HUDEP-2 (cell line): Measurements from ENCODE around the gene KLK13.

ENCODE experiments used
- DNase-seq, 76 experiments: peaks; one replicate each; lab custom pipeline; 2025; ENCODE audit not compliant: unreplicated experiment in 76 of 76; lab: John Stamatoyannopoulos, UW

The KLK13 gene

GRCh38 chr19:51065221-51065960, 499 bp upstream of the KLK13 start:
- no peak for DNase-seq

DNA sequence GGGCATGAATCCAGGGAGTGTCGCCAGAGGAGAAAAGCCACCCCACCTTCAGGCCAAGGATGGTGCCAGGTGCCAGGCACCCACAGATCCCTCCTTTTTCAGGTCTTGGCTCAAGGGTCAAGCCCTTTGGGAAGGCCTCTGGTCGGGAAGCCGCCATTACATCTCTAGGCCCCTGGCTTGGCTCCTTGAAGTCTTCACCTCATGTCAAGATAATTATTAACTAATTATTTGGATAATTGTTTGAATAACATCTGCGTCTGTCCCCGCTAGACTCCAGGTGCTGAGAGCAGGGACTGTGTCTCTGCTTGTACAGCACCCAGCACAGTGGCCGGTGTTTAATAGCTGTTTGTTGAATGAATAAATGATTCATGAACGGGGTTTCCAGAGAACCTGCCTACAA, 1.2 kb downstream of the KLK13 start:
- no peak for DNase-seq

DNA sequence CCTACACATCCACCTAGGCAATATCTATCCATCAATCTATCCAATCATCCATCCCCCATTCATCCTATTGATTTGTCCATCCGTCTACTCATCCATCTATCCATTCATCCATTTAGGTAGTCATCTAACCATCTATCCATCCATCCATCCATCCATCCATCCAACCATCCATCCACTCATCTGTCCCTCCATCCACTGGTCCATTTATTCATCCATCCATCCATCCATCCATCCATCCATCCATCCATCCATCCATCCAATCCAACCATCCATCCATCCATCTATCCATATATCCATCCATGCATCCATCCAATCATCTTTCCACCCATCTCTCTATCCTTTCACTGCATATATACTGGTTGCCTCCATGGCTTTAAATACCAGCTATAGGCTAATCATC, 3.9 kb downstream of the KLK13 start:
- no peak for DNase-seq

- no peak for DNase-seq
These were observed 4.6 kb downstream of the KLK13 start for GRCh38 chr19:51060336-51060735.

DNA sequence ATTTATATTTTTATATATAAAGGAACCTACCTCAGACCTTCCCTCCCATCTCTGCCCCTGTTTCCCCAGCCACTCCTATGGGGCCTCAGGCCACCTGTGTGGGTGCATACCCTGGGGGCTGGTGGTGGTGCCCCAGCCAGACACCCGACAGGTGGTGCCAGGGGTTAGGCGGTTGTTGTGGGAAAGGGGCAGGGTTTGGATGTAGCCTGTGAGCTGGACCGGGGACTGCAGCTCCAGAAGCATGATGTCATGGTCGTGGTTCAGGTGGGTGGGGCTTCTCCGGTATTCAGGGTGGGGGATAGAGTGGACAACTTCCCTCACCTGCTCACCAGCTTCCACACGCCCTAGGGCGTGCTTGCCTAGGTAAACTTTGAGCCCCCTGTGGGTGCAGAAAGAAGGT, 5.2 kb downstream of the KLK13 start:
- no peak for DNase-seq

GRCh38 chr19:51055866-51056265, 9.0 kb downstream of the KLK13 start:
- DNase-seq: no peak

DNA sequence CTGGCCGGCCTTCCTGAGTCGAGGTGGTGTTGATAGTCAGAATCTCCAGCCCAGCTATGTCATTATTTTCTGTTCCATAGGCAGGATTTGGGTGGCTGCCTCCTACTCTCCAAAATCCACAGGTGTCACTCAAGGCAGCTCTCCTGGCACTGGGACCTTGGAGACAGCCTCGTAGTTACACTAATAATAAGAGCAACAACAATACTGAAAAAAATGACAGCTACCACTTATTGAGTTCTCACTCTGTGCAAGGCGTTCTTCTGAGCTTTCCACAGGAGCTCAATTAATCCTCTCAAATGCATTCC, 17.9 kb downstream of the KLK13 start:
- no peak for DNase-seq

DNA sequence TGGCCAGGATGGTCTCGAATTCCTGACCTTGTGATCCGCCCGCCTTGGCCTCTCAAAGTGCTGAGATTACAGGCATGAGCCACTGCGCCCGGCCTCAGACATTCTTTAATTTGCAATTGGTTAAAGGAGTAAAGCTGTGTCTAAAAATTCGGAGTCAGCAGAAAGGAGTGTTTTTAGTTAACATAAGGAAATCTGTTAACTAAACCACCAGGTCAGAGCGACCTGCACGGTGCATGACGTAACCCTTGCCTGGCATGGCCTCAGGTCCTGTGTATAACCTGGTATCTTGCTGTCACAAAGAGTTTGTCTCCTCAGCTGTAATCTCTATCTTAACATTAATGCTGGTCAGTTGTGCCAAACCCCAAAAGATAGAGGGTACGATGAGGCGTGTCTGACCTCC, 20.6 kb downstream of the KLK13 start:
- no peak for DNase-seq

DNA sequence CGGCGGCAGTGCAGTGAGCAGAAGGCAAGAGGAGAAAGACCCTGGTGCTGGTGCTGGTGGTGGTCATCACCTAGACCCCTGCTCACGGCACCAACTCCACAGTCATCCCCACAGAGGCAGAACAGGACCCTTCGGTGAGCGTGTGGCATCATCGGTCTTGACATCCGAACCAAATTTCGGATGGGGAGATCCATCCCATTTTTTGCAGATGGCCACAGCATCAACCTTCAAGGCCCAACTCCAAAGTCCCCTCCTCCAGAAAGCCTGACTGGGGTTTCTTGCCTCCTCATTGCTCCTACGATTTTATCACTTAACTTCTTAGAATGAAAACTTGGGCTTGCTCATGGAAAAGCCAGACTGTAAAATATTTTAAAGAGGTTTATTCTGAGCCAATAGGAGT, 21.4 kb downstream of the KLK13 start:
- no peak for DNase-seq

DNA sequence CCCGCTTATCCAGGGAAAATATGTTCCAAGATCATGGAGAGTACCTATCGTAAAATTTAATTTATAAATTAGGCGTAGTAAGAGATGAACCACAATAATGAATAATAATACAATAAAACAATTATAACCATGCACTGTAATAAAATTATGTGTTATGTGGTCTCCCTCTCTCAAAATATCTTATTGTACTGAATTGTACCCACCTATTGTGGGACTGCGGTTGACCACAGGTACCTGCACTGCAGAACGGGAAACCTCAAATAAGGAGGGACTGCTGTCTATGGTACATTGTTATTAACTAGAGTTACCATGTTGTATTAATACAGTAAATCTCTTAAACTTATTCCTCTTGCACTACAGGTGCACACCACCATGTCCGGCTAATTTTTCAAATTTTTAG, 24.7 kb downstream of the KLK13 start:
- no peak for DNase-seq

GRCh38 chr19:51036519-51036918, 28.4 kb downstream of the KLK13 start:
- DNase-seq: no peak

GRCh38 chr19:51034704-51035103, 30.2 kb downstream of the KLK13 start, which contains the start of gene KLK12:
Gene KLK12, minus strand, starts transcription at chr19:51035002. Its CDS starts 381 bp downstream, at chr19:51034621.
- no peak for DNase-seq

GRCh38 chr19:51031880-51032225, 33.0 kb downstream of the KLK13 start:
- no peak for DNase-seq

DNA sequence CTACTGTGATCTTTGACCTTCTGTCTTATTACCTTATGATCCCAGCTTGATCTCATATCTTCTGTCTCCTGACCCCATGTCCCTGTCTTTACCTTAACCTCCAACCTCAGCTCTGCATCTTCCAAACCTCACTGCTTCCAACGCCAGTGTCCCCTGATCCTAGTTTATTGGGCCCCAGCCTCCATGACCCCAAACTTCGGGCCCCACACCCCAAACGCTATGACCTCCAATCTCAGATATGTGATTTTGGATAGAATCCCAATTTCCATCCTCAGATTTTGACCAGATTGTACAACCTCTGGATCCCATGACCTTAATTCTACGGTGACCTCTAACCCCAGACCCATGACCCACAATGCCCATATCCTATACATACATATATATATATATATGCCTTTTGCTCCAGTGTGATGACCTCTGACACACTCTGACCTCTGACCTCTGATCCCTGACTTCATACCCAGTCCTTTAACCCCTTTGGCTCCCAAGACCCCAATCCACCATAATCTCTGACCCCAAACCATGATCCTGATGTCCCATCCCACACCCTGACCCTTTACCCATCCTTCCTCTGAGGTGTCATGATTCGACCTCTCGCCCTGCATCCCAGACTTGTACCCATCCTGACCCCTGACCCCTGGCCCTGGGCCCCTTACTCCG, 33.5 kb downstream of the KLK13 start:
- DNase-seq: no peak

DNA sequence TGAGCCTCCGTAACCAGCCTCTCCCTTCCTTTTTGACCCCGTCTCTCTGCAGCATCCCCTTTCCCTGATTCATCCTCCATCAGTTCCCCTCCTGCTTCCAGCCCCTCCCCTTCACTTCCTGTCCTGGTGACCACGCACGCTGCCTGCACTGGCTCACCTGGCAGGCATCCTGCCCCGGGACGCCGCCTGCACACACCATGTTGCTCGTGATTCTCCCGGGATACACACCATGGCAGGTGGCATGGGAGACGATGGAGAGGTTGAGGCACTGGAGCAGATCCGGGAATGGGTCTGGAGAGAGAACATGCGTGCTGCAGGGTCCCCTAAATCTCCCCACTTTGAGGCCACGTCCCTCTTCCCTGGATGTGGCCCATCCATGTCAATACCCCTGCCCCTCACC, 34.3 kb downstream of the KLK13 start:
- DNase-seq: no peak

DNA sequence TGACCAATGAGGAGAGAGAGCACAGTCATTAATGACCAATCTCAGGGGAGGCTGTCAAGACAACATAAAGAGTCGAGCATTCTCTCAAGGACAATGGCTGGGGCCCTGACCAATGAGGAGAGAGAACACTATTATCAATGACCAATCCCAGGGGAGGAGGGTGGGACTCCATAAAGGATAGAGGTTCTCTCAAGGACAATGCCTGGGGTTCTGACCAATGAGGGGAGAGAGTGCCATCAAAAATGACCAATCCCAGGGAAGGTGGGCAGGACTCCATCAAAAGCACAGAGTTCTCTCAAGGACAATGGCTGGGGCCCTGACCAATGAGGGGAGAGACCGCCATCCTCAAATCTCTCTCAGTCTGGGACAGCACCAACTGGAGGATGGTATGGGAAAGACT, 35.2 kb downstream of the KLK13 start:
- DNase-seq: no peak

DNA sequence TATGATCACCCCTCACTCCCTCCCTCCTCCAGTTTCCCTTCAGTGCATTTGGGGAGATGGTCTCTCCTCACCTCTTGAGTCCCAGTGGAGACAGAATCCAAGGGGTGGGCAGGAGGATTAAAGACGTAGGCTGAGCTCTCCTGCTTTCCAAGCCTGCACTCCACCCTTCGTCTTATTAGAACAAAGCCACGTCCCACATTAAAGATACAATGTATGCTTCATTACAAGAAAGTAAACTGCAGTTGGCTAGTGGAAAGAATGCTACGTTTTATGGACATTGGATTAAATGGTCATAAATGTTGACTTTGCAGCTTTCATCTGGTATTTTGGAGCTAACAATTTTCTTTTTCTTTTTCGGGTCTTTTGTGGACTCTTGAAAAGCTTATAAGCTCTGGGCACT, 37.0 kb downstream of the KLK13 start:
- no peak for DNase-seq

- no peak for DNase-seq
These were observed 37.6 kb downstream of the KLK13 start for GRCh38 chr19:51027126-51027806.

DNA sequence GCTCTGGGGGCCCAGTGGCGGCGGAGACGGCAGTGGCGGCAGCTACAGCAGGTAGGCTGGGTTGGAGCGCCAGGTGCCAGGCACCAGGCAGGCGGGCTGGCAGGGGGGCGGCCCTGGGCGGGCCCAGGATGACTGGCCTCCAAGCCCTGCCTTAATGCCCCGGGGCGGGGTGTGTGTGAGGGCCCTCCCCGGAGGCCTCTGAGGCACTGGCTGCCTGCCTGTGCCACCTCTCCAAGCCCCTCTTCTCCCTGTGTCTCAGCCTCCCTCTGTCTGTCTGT, 38.4 kb downstream of the KLK13 start, which contains the start of gene KLK11:
KLK11 (minus strand) TSS at position 63 of the 278 bp plus-strand sequence. CDS start 985 bp downstream, outside the sequence.
- no peak for DNase-seq

DNA sequence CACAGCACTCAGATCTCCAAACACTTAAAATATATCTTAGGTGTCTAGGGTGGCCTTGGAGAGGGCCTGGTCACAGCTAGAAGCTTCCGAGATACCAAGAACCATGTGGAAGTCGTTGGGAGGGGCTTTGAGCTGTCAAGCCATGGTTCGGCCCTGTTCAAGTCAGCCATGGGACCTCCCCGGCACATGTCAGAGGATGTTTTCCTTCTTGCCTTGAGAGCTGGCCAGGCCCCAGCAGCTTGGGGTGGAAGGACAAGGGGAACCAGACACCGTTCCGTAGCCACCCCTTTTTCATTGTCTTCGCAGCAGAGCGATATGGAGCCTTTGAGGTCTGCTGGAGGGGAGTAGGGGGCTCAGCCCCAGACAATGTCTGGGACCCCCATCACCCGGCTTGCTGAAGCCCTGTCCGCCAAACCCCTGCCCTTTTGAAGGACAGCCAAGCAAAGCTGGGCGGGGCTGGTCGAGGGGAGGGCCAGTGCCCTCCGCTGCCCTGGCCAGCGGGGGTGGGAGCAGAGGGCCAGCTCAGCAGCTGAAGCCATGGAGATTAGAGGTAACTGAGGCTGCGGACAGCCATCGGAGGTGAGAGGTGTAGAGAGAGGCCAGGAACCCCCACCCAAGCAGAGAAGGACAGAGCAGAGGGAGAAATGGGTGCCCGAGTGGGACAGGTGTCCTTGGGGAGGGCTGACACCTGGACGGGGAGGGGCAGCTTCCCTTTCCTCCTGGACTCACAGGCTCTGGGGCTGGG, 38.9 kb downstream of the KLK13 start:
- DNase-seq: no peak

GRCh38 chr19:51025401-51025800, 39.5 kb downstream of the KLK13 start:
- no peak for DNase-seq

GRCh38 chr19:51024924-51025323, 40.0 kb downstream of the KLK13 start:
- no peak for DNase-seq
